HUDEP-2 (cell line): Measurements from ENCODE around the gene ROR1.

Experiments used
- DNase-seq, 76 experiments: peaks; one replicate each; lab custom pipeline; 2025; ENCODE audit not compliant: unreplicated experiment in 76 of 76; lab: John Stamatoyannopoulos, UW

The ROR1 gene

DNA sequence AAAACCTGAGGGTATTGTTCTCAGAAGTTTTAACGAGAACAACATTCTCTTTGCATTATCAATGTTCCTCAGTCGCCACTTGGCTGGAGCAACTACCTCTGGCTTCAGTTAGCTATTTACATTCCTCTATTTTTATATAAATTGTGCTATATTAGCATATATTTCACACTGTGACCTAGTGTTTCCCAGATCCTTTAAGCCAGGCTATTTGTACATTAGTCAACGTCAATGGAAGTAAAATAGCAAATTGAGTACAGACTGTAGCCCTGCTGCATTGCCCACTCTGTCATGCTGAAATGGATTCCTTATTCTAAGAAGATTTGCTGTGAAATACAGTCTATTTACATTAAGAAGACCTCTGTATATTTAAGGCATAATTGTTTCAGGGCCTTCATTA, 213.8 kb downstream of the ROR1 start:
- DNase-seq = no peak

DNA sequence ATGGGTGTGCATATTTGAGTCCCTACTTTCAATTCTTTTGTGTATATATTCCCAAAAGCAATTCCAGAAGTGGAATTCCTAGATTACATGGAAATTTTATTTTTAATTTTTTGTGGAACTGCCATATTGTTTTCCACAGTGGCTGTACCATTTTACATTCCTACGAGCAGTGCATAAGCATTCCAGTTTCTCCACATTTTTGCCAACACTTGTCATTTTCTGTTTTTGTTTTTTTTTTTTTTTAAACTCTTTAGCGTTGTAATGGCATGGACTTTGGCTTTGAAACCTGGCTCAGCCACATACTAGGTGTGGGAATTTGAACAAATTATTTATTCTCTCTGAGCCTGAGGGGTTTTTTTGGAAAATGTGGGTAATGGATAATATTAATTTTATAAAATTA, 215.1 kb downstream of the ROR1 start:
- no peak for DNase-seq

DNA sequence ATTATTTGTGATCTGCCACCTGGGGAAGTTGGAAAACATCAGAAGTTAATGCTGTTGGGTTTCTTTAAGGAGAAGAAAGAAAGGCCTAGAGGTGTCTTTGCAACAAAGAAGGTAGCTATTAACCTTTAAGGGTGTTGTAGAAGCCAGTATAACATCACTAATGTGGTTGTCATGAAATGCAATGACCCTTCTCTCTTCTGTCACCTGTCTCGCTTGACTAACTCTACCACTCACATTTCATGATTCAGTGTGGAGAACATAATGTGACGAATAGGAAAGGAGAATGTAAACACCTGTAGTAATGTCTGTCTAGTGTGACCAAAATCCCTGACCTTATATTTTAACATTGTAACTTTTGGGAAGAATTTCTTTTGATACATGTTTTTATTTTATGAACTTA, 217.9 kb downstream of the ROR1 start:
- no peak for DNase-seq

DNA sequence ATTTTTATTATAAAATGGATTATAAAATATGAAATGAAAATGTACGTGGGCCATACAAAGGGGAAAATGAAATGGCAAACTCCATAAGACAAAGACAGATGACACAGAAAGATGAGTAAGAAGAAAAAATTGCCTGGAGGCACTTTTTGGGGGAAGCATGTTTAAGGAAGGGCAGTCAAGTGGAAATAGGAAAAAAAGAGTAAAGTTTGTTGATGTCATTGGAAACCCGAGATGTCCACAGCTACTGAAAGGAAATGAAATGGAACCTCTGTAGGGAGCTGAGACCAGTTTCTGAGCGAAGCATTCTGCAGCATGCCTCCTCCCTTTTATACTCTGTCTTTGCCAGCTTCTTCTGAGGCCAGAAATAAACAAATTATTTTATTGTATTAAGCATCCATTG, 226.2 kb downstream of the ROR1 start:
- DNase-seq = no peak

DNA sequence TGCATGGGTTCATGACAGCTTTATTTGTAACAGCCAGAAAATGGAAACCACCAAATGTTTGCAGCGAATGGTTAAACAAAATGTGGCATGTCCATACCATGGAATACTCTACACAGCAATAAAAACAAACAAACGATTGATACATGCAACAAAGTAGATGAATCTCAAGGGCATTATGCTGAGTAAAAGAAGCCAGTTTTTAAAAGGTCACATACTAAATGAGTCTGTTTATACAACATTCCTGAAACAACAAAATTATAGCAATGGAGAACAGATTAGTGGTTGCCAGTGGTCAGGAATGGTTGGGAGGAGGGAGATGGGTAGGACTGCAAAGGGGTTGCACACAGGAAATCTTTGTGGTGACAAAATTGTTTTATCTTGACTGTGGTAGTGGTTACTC, 227.2 kb downstream of the ROR1 start:
- DNase-seq = no peak

DNA sequence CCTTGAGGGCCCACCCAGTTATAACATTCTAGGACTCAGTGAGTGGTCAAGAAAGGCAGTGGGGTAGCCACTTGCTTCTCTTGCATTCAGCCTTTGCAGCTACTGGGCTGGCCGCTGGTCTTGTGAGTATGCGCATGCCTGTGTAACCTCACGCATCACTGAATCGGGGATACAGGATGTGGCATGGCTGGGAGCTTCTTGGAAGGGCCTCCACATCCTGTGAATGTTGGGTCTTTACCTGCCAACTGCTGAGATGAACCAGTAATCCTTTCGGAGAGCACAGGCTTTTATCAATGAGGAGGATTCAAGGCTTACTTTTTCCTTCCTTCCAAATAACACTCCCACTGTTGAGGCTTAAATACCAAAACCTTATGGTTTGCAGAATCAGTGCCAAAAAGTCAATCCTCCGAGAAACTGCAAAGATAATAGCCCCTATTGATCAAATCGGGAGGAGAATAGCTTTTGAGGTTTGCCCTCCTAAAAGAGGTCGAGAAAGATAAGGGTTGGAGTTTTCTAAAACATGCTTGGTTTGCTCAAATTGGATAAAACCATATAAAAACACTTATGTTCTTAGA, 230.7 kb downstream of the ROR1 start:
- no peak for DNase-seq

DNA sequence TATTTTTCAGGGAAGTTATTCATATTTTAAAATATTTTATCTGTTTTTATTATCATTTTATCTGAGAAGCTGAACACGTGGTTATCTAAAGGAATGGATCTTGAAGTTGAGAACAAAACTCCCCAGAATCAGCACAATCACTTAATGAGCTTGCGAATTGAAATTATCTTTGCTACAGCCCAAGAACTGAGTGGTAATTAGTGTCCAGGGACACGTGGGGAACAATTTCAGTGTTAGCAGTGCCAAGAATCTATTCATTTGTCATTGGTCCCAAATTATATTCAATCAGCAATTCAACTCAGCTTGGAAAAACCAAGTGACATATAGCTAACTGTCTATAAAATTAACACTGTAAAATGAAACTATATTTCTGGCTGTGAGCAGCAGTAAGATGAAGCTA, 232.0 kb downstream of the ROR1 start:
- no peak for DNase-seq

DNA sequence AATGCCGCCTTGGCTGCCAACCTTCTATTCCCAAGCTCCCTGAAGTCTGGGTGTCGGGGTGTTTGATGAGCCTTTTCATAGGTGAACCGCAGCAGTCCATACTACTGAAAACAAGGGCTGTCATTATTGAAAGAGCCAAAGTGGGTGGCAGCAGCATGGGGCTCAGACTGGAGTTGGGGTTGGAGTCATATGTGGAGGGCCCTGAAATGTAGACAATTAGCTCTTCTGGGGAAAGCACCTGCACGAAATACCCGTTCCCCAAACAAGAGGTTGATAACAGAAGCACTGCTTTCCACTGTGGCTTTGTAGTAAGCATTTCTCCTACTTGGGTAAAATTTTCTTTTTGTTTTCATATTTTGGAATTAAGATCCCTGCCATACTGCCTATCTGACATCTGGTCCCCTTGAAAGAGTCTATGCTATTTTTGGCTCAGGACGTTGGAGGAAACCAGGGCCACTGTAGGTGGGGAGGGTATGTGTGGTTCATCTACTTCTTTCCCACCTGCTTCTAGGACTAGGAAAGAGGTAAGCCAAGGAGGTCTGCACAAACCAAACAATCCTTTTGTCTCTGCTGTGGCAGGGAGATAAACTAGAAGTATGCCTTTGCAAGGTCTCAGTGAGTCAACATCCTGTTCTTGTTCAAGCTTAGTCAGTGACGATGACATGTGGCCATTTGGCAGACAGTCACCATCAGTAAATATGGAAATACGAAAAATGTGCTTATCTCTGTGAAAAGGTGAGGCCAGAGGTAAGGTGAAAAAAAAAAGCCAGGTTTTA, 232.6 kb downstream of the ROR1 start:
- no peak for DNase-seq

DNA sequence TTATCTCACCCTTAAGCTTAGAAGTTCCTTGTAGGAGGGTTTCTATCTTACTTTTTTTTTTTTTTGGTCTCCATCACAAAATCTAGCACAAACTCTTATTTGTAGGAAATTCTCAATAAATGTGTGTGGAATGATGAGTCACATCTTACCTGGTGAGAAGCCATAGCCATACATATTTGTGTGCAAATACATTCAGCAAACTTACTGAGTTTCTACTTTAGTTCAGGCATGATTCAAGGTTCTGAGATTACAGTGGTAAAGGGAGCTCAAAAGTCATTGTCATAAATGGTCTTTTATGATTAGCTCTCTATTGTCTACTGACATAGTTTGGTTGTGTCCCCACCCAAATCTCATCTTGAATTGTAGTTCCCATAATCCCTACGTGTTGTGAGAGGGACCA, 236.5 kb downstream of the ROR1 start:
- no peak for DNase-seq

DNA sequence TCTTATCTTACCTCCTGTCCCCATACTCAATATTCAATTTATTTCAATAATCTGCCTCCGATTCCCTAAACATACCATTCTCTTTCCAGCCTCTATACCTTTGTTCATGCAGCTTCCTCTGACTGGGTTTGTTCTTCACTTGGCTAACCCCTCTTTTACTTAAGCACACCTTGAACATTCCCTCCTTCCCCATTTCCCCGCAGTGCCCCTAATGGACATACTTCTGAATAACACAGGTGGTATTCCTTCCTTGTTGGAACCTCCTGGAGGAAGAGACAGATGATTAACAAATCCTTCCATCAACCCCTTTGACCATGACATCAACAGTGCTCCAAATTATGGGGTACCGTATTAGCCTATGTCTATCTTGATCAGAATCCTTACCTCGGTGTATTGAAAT, 239.6 kb downstream of the ROR1 start:
- no peak for DNase-seq

DNA sequence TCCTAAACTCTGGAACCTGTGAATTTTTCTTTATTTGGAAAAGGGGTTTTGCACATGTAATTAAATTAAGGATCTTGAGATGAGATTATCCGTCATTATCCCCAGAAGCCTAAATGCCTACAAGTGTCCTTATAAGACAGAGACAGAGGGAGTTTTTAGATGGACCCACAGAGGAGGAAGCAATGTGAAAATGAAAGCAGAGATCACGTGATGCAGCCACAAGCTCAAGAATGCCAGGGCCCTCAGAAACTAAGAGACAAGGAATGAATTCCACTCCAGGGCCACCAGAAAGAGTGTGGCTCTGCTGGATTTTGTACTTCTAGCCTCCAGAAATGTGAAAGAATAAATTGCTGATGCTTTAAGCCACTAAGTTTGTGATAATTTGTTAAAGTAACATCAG, 246.0 kb downstream of the ROR1 start:
- no peak for DNase-seq

DNA sequence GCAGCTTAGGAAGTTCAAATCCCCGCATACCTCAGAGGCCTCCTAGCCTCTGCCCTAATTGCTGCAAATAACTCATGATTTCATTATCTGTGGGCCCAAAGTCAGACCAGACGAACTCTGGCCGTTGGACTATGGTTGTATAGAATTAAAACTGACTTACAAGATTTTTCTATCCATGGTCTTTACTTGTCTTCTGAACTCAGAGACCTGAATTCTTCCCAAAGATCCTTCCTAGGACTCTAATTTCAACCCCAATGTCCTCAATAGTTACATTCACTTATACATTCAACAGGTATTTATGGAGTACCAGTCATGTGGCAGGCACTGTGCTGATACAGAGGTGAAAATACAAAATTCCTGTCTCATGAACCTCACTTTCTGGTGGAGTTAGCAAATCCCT, 247.2 kb downstream of the ROR1 start:
- DNase-seq = no peak

DNA sequence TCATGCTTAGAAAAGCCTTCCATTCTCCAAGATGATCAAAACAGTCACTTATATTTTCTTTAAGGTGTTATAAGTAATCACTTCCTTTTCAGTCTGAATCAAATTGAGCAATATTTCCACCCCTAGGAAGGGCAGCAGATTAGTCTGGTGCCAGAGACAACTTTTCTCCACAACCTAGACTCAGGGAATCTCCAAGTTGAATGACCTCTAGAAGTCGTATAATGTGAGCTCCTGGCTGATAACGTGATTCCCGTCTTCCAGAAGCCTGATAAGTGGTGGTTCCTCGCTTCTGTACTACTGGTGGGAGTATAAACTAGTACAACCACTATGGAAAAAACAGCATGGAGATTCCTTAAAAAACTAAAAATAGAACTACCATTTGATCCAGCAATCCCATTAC, 251.2 kb downstream of the ROR1 start:
- DNase-seq = no peak

DNA sequence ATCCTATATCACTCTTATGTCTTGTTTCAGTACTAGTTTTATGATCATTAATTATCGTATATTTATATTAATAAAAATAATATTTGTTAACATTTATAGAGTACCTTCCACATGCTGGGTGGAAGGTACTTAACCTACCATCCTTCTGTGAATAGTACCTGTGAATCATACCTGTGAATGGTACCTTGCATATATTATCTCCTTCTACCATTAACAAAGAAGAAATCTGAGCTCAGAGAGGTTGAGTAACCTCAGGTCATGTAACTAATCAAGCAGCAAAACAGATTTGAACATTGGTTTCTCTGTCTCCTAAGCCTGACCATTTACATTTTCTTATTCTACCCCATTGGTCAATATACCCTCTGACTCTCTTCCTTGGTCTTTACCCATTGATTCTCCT, 255.2 kb downstream of the ROR1 start:
- DNase-seq = no peak

DNA sequence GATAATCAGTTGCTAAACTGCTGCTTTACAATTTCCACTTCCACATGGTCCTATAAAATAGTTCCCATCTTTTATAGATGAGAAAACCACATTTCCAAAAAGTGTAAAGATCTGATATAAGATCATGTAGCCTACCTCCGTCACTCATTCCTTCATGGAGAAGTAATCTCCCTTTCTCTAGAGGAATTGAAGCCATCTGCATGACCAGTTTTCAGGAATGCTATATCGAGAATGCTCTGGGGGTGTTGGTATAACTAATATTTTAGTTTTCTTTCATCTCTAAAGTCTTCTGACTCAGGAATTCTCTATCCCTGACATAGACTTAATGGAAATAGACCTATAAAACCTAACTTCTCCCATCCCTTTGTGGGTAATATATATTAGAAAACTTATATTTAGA, 256.6 kb downstream of the ROR1 start:
- DNase-seq = no peak

DNA sequence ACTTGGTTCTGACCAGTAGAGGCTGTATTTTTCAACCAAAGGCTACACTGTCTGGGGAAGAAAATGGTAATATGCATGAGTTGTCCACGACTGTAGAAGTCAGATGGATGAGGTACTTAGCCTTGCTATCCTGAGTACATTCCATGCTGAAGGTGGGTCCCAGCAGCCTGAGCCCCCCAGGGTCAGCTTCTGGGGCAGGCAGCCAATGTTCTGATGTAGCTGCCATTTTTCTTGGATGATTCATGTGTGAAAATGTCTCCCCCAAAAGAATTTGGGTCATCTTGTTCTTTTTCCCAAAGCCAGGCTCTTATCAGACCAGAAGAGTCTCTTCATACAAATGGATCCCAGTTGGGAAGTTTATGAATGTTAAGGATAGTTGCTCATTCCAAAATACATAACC, 257.4 kb downstream of the ROR1 start:
- DNase-seq = no peak

DNA sequence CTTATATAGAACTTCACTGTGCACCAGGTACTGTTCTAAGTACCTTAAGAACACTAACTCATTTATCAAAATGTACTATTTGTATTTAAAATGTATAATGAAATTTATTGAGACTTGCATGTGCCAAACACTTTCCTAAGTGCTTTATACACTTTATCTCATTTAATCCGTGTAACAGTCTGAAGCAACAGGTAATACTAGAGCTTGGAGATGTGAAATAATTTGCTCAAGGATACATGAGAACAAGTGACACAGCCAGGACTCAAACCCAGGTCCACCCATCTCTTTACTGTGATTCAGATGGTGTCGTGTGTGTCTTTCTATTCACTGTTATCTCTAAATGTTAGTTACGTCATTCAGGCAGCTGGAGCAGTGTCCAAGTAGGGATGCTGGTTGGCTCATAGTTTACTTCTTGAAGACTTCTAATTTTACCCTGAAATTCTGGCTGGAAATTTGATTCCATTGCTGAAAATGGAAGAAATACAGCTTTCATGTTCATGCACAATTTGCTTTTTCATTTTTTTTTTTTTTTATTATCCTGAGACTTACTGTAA, 259.9 kb downstream of the ROR1 start:
- no peak for DNase-seq

DNA sequence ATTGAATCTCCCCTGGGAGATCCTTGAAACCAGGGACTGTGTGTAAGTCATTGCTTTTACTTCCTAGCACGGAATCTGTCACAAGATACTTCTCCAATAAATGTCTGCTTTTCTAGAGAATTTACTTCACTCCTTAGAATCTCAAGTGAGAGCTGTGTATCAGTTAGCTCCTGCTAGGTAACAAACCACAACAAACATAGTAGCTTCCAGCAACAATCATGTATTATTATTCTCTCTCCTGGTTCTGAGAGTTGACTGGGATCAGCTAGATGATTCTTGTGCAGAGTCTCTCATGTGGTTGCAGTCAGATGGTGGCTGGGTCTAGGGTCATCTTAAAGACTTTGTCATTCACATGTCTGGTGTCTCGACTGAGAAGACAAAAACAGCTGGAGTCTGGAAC, 262.7 kb downstream of the ROR1 start:
- DNase-seq = no peak

DNA sequence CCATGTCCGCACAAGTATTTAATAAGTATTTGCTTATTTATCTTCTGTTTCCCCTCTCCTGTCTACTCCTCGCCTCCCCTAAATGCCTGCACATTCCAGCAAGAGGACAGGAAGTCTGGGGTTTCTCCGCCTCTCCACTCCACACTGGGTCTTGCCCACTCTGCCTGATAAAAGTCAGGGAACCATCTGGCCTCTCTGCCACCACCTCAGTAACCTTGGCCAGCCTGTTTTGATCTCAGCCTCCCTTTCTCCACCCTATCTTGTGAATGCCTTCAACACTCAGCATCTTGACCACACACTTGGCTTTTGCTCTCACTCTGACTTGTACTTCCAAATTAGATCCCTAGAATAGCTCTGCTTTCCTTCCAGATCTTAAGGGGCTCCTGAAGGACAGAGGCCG, 264.3 kb downstream of the ROR1 start:
- no peak for DNase-seq

DNA sequence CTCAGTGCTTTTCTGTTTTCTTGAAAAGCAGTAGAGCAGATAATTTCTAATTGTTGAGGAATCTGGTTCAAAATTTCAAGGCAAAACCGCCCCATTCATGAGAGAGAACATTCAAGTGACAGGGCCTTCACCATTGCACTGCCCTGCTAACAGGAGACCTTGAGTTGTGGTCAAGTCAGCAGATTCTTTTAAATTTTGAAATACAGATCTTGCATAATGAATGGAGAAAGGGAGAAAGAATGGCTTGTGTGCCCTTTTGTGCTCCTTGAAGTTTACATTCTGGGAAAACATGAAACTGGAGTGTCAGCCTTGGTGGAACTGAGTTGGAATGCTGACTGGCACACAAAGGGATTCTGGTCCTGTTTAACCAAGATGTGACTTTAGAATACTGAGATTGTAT, 265.1 kb downstream of the ROR1 start:
- DNase-seq = no peak

DNA sequence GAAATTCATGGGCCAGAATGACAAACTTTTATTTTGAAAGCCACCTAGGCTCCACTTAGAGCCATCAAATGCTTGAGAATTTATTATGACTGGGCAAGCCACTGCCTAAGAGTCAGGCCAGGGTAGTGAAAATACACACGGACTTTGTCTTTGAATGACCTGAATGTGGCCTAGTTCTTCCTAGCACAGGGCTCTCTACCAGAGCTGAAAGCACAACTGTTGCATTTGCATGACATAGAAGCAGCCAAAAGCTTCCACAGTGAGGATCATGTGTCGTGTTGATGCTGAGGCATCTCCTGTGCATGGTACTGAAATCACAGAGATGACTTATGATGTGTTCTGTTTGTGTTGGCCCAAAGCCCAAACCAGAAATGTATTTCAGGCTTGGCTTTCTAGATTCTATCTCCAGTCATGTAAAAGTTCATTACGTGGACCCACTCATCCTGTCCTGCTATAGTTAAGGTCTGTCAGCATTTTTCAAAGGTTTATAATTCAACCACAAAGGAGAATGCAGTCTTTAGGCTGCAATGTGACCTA, 265.6 kb downstream of the ROR1 start:
- no peak for DNase-seq

DNA sequence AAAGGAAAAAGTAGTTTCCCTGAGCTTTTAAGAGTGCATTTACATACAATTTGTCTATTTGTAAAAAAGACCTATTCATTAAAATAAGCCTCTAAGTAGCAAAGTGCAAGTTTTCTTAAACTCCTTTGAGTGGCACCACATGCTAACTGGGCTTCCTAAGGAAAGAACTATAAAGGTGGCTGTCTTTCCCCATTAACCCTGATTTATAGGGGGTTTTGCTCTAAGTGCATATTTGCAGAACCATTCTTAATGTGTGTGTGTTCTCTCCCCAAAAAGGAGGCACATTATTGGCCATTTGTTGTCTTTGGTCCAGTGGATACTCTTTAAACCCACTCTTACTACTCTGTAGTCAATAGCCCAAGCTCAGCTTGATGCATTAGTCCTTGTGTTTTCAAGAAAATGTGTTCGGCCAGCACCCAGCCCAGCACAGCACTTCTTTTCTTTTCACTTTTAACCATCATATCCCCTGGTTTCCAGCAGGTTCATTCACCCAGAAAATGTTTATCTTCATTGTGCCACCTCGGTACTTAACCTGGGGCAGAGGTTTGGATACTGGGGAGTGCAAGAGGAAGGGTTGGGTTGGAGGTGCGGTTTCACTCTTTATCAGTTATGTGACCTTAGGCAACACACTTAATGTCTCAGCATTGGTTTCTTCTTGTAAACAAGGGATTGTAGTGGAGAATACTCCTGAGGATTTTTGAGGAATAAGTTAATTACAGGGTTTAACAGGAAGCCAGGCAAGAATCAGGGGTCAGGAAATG, 267.7 kb downstream of the ROR1 start:
- DNase-seq = no peak
